Suppressor macrophage treated with lipopolysaccharide for 1 hour (primary cell): ENCODE results near the gene SRP68.

Experiments used
- DNase-seq, 3 donors: peaks; one replicate each; pipeline ENCODE4 v3.0.0-alpha.2; 2020 to 2022

SRP68 gene

DNA sequence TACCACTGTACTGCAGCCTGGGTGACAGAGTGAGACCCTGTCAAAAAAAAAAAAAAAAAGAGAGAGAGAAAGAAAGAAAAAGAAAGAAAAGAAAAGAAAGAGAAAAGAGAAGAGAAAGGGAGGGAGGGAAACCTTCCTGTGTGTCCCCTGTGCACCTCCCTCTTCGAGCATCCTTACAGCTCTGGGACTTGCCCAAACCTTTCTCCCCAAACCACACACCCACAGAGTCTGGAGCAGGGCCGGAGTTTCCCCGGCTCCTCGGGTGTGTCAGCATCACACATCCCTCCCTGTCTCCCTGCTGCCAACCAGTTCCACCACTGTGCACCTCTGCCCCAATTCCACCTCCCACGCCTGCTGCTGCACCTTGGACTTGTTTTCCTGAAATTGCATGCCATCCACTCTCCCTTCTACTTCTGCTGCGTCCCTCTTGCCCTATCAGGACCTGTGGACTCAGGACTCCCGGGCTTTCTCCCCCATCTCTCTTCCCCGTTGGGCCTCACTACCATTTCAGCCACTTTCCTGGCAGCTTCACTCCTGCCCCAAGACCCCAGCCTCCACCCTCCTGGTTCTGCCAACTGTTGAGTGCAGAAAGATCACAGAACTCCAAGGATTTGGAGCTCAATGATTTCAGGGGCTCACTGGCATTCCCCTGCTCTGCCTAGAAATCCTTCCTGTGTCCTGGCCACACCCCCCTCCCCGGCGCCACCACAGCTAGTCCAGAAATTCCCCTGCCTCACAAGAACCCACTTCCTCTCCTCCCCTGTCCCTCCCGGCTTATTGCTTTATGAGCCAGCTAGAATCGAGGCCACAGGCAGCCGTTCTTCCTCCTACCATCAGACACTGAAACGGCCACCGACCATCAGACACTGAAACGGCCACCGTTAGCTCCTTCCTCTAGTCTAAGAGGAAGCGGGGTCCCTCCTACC, 75.4 kb downstream of the SRP68 start:
- DNase-seq = peak; percentile 93 to 95 (median 94)

DNA sequence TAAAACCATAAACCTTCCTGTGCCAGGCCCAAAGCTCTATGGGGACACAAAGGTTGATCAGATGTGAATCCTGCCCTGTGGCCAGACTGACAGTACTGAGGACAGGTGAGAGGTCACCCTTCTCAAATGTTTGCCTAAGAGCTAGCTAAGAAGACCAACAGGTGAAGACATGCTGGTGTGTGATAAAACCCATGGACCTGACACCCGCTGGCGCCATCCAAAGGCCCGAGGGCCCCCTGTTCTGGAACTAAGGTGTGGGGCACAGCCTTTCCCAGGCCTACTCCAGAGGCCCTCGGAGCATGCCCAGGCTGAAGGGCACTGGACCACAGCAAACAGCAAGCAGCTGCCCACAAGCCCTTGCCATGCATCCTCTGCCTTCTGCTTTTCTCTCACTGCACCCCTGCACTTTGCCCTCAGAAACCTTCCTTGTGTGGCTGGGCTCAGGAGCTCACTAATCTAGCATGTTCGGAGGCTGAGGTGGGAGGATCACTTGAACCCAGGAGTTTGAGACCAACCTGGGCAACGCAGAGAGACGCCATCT, 76.9 kb downstream of the SRP68 start:
- no peak for DNase-seq

DNA sequence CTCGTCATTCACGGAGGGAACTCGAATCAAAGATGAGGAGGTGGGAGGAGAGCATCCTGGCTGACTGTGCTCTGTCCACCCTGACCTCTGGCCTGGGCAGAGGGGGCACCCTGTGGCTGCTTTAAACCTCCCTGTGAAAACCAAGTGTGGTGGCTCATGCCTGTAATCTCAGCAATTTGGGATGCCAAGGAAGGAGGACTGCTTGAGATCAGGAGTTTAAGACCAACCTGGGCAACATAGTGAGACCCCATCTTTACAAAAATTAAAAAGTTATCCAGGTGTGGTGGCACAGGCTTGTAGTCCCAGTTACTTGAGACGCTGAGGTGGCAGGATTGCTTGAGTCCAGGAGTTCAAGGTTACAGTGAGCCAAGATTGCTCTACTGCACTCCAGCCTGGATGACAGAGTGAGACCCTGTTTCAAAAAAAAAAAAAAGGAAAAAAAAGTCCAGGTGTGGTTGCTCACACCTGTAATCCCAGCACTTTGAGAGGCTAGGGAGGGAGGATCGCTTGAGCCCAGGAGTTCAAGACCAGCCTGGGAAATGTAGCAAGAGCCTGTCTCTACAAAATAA, 77.4 kb downstream of the SRP68 start:
- DNase-seq = no peak

DNA sequence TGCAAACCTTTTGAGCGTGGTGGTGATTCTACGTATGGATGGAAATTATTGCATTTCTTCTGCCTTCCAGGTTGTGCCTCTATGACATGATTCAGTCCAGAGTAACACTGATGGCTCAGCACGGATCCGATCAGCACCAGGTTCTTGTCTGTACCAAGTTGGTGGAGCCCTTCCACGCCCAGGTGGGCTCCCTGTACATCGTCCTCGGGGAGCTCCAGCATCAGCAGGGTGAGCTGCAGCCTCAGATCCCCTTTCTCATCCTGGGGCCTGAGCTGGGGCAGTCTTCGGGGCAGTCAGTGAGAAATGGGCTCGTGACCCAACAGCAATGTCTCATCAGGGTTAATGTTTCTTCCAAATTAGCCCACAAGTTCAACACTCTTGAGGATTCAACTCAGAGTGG, 80.9 kb downstream of the SRP68 start:
- no peak for DNase-seq
